Skin epidermis (tissue), 12 donors: ENCODE data around the gene RPL39.
"Not testable (repeated sequence)": the region's sequence is repeated elsewhere in the genome, so short reads cannot be mapped to it uniquely, and the experiment has no call there.

ENCODE experiments used
- H3K27ac ChIP-seq, 21 experiments: fragments of 200-600 bp; sonication (generic) in 11 of 21; one replicate each; pipeline ENCODE4 v1.5.0; 2020; ENCODE audit warnings: mild to moderate bottlenecking in 3 of 21, inconsistent platforms in 2 of 21, moderate library complexity in 2 of 21
- H3K4me3 ChIP-seq, 7 experiments: fragments of 200-600 bp; sonication (generic) in 2 of 7; one replicate each; pipeline ENCODE4 v1.5.0; 2020; ENCODE audit warnings: inconsistent platforms in 2 of 7, mild to moderate bottlenecking in 2 of 7, moderate library complexity in 1 of 7

The RPL39 gene

GRCh38 chrX:119791437-119792231, at the start of gene RPL39:
Gene RPL39 (minus strand): TSS chrX:119791630. CDS start chrX:119791576, 54 bp downstream.
- Histone ChIP-seq H3K4me3 (peak within 1 kb of the TSS; percentile 55 to 77 (median 70)), H3K27ac (peak within 1 kb of the TSS; percentile 71 to 94 (median 86))

DNA sequence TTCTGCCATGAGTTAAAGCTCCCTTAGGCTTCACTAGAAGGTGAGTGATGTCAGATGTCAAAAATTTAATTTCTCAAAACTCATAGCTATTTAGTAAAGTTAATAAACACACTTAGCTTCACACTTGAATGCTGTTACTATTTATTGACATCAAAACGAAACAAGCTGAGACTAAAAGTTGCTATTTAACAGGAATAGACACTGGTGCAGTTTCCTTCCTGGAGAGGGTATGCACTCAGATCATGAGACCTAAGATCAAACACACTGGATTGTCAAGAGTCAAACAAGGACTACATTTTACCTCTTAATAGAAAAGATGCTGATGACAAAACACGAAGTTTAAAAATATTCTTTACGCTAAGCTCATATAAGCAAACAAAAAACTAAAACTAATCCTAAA, 42.5 kb upstream of the RPL39 start:
- Histone ChIP-seq H3K27ac (no peak overlapping the region), H3K4me3 (no peak overlapping the region)

GRCh38 chrX:119828446-119828845, 37.0 kb upstream of the RPL39 start:
- Histone ChIP-seq H3K4me3 (no peak overlapping the region), H3K27ac (no peak overlapping the region)

DNA sequence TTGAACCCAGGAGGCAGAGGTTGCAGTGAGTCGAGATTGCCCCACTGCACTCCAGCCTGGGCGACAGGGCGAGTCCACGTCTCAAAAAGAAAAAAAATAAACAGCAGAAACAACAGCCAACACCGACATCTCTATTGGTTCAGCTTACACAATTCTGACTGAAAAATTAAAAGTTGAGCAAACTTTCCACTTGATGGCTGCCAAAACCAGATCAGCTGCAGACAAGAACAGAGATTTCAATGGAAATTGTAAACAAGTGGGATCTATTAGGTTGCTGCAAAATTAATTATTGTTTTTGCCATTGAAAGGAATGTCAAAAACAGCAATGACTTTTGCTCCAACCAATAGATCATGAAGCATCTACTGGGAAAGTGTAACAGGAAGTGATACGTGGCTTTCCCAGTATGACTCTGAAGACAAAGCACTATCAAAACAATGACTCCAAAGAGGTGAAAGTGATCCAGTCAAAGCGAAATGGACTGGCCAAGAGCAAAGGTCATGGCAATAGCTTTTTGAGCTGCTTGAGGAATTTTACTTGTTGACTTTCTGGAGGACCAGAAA, 35.0 kb upstream of the RPL39 start:
- Histone ChIP-seq H3K27ac (peak overlapping the region in 3 of 21 experiments; percentile 2 to 31 (median 16)), H3K4me3 (no peak overlapping the region)

- not testable (repeated sequence) for H3K27ac ChIP-seq, H3K4me3 ChIP-seq
Observed at GRCh38 chrX:119824221-119824620, 32.8 kb upstream of the RPL39 start.

- H3K27ac ChIP-seq, result peak overlapping the region in 6 of 21 experiments; percentile 14 to 54 (median 34)
- not testable (repeated sequence) for H3K4me3 ChIP-seq
Observed at GRCh38 chrX:119821703-119822102, 30.3 kb upstream of the RPL39 start.

GRCh38 chrX:119817130-119817690, 25.8 kb upstream of the RPL39 start:
- no peak overlapping the region for H3K4me3 ChIP-seq
- H3K27ac ChIP-seq, result peak overlapping the region in 5 of 21 experiments; percentile 25 to 80 (median 71)

- Histone ChIP-seq H3K27ac (peak overlapping the region in 2 of 21 experiments; percentile 67 to 71), H3K4me3 (no peak overlapping the region)
Observed at GRCh38 chrX:119816300-119816699, 24.9 kb upstream of the RPL39 start.

DNA sequence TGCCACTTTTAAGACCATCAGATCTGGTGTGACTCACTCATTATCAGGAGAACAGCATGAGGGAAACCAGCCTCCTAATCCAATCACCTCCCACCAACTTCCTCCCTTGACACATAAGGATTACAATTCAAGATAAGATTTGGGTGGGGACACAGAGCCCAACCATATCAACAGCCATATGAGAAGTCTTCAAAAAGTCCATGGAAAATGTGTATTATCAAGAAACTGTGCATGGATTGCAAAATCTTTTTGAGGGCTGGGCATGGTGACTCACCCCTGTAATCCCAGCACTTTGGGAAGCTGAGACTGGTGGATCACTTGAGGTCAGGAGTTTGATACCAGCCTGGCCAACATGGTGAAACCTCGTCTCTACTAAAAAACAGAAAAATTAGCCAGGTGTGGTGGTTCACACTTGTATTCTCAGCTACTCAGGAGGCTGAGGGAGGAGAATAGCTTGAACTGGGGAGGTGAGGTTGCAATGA, 17.8 kb upstream of the RPL39 start:
- Histone ChIP-seq H3K27ac (no peak overlapping the region), H3K4me3 (no peak overlapping the region)

DNA sequence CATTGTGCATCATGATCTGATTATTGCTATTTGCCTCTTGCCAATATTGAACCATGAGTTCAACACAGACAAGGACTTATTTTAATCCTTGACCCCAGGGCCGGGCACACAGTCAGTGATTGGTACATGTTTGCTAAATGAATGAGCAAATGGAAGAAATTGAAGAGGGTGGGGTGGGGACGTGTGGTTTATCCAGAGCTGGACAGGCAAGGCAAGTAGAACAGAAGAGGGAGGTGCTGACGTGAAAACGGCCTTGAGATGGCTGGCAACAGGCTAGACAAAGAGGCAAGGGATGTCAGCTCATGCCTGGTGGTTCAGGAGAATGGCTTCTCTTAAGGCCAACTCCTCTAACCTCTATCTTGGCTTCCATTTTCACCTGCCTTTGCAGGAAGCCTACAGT, 17.0 kb upstream of the RPL39 start:
- not testable (repeated sequence) for H3K4me3 ChIP-seq, H3K27ac ChIP-seq

GRCh38 chrX:119802546-119802945, 11.1 kb upstream of the RPL39 start:
- H3K4me3 ChIP-seq, result no peak overlapping the region
- H3K27ac ChIP-seq, result no peak overlapping the region

- Histone ChIP-seq H3K27ac (no peak overlapping the region), H3K4me3 (no peak overlapping the region)
Observed at GRCh38 chrX:119801253-119802221, 10.1 kb upstream of the RPL39 start.

DNA sequence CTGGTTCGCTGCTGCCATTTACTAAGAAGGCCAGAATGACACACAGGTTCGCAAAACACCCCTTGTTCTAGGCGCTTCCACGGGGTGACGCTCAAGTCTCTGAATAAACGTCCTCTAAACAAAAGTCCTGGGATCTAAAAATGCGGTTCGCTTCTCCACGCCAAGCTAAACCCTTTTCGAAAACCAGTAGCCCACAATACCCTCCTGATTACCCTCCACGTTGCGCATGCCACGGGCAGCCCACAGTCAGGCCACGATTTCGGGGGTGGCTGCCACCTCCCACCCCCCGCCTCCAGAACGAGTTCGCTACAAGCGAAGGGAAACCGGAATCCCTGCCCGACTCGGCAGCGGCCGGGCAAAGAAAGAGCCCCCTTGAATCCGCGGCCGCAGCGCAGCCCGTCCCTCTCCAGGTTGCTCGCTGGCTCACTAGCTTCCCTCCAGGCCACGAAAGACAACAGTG, 423 bp downstream of the RPL39 start:
- peak overlapping the region; percentile 71 to 94 (median 86) for H3K27ac ChIP-seq
- H3K4me3 ChIP-seq, result peak overlapping the region; percentile 55 to 77 (median 70)

- Histone ChIP-seq H3K27ac (no peak overlapping the region), H3K4me3 (no peak overlapping the region)
Observed at GRCh38 chrX:119784747-119785446, 6.5 kb downstream of the RPL39 start.

DNA sequence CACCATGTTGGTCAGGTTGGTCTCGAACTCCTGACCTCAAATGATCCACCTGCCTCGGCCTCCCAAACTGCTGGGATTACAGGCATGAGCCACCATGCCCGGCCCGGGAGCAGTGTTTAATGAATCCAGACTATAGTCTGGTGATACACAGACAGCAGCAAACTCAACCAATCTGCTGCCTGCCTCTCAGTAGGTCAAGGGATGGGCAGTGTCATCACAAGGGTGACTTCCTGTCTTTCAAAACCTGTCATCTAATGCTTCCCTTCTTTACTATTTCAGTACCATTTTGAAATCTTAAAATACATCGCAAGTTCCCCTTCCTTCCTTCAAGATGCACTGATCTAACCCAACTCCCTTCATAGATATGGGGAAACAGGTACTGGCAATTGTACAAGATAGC, 8.4 kb downstream of the RPL39 start:
- H3K27ac ChIP-seq, result no peak overlapping the region

DNA sequence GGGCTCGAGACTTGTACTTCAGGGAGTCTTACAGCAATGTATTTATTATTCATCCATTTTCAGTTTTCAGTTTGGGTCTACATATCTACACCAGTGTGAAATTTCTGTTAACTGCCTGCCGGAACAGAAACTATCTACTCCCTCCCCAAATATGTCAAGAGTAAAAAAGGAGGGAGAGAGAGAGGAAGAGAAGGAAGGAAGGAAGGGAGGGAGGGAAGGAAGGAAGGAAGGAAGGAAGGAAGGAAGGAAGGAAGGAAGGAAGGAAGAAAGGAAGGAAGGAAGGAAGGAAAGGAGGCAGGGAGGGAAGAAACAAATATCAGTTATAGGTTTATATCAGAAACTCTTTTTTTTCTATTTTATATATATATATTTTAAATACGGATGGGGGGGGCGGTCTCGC, 12.6 kb downstream of the RPL39 start:
- H3K4me3 ChIP-seq, result no peak overlapping the region
- H3K27ac ChIP-seq, result no peak overlapping the region

More for the DNA sequence above, 8.4 kb downstream of the RPL39 start:
- H3K4me3 ChIP-seq, result no peak overlapping the region

DNA sequence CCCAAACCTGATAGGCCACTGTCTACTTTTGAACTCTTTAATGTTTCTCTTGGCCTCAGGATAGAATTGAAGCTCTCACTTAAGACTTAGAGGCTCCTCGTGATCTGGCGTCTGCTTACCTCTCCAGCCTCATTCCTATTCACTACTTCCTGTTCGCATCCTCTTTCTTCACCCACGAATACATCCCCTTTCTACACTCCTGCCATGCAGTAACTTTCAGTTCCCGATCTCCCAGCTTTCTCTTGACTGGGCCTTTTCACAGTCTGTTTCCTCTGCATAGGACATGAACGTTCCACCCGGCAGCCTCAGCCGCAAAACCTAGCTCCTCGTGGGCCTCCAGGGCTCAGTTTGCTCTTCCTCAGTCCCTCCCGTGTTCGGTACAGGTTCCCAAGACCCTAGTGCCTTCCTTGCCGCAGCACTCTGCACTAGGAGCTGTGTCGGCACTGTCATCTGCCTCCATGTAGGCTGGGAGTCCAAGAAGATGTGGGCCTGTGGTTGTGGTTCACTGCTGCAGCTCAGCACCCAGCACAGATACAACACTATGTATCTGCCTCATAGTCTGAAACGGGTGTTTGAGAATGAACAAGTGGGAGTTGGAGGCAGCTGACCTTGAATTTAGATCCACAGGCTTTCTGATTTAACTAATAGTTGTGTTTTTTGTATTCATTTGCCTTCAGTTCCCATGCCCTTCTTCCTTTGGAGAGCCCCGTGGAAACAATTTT, 15.8 kb downstream of the RPL39 start:
- no peak overlapping the region for H3K4me3 ChIP-seq
- H3K27ac ChIP-seq, result peak overlapping the region in 3 of 21 experiments; percentile 16 to 57 (median 44)

- not testable (repeated sequence) for H3K27ac ChIP-seq, H3K4me3 ChIP-seq
Observed at GRCh38 chrX:119769388-119769787, 22.0 kb downstream of the RPL39 start.
